Measurements from ENCODE around the gene CCNG2.

GRCh38 chr4:77194366-77194765, 37.4 kb downstream of the CCNG2 start:
- TF ChIP-seq TAF1 (IDR thresholded peaks at IDR 0.05; ENCODE audit: low read depth) (no peak), MAX (IDR thresholded peaks at IDR 0.05) (no peak), ZBTB7A (IDR thresholded peaks at IDR 0.05; ENCODE audit: low read depth) (no peak), CEBPB (IDR thresholded peaks at IDR 0.05) (no peak), CREB1 (IDR thresholded peaks at IDR 0.05; ENCODE audit: low read depth) (no peak), TCF12 (IDR thresholded peaks at IDR 0.05; ENCODE audit: low read depth) (no peak), EGR1 (IDR thresholded peaks at IDR 0.05) (no peak), EP300 (IDR thresholded peaks at IDR 0.05; ENCODE audit: borderline replicate concordance) (no peak), REST (IDR thresholded peaks at IDR 0.05; ENCODE audit: low read depth) (no peak), RAD21 (IDR thresholded peaks at IDR 0.05; ENCODE audit: low read depth) (no peak)

All from Ishikawa (cell line).